HCT116 (cell line): Measurements from ENCODE around the gene FAH. TPM values are rescaled to one million over a fixed set of nuclear protein-coding genes. Genes with fewer than 3 reads are reported as not detected.

ENCODE experiments used
- ATAC-seq: fragments of 200-7000 bp; cut with Tn5 transposase; 2 replicates; pipeline ENCODE4 v1.9.1; 2020; ENCODE audit warnings: mild to moderate bottlenecking, moderate library complexity
- BruUV-seq: library from RNA; stranded (reverse); fragments of 400-500 nt; replicated peaks from 2 replicates; lab custom pipeline; 2021; lab: Mats Ljungman, UMichigan
- CTCF ChIA-PET: fragments of 300-600 bp; sonication (Branson Sonifier 250); formaldehyde crosslinking; loops from one replicate; lab custom pipeline; 2021; ENCODE audit warnings: antibody characterized with exemption; lab: Charles Lee
- POLR2A ChIA-PET: fragments of 300-600, 350-600 bp; sonication (Branson Sonifier 250); formaldehyde crosslinking; loops from one replicate; lab custom pipeline; 2021; ENCODE audit warnings: antibody characterized with exemption; lab: Charles Lee
- RAD21 ChIA-PET, 2 experiments: fragments of 300-600 bp; sonication (Branson Sonifier 250); formaldehyde crosslinking; loops; one replicate each; lab custom pipeline; 2023; ENCODE audit warnings: low total read pairs in 2 of 2; ENCODE audit not compliant: uncharacterized antibody in 2 of 2, unreplicated experiment in 2 of 2, low non-redundant PET in 1 of 2; lab: Charles Lee
- DNase-seq: peaks from one replicate; pipeline ENCODE4 v3.0.0-alpha.2; 2010; ENCODE audit warnings: low read depth, low spot score
- H2AFZ ChIP-seq: fragments of 200-600 bp; shearing (Covaris generic), sonication (generic); 2 replicates; pipeline ENCODE4 v1.6.1; 2017; ENCODE audit warnings: low read depth, mixed run types, mixed read lengths, antibody characterized with exemption, low read length; ENCODE audit not compliant: poor library complexity, severe bottlenecking
- H3K27ac ChIP-seq: 2 replicates; pipeline ENCODE4 v1.5.1; 2012; ENCODE audit warnings: low read depth, low read length
- H3K27me3 ChIP-seq: fragments of 200-600 bp; sonication (generic); 2 replicates; pipeline ENCODE4 v1.6.1; 2016; ENCODE audit warnings: mixed run types, low read length, mixed read lengths; ENCODE audit not compliant: insufficient read depth
- H3K36me3 ChIP-seq, 2 experiments: fragments of 200-500 bp in 1 of 2; fragments of 200-600 bp in 1 of 2; sonication (Bioruptor generic) in 1 of 2; sonication (generic) in 1 of 2; 2 replicates each; pipeline versions ENCODE4 v1.5.1 to v1.6.1; 2014 to 2016; ENCODE audit warnings: low read length in 2 of 2, inconsistent platforms in 1 of 2, mixed read lengths in 1 of 2, mixed run types in 1 of 2; ENCODE audit not compliant: insufficient read depth in 2 of 2, control insufficient read depth in 1 of 2
- H3K4me1 ChIP-seq, 2 experiments: fragments of 200-600 bp in 1 of 2; sonication (generic) in 1 of 2; 2 replicates each; pipeline versions ENCODE4 v1.5.1 to v1.6.1; 2012 to 2017; ENCODE audit warnings: low read length in 2 of 2, inconsistent platforms in 1 of 2, mild to moderate bottlenecking in 1 of 2, mixed read lengths in 1 of 2, mixed run types in 1 of 2, moderate library complexity in 1 of 2; ENCODE audit not compliant: insufficient read depth in 2 of 2, control insufficient read depth in 1 of 2
- H3K4me2 ChIP-seq: fragments of 200-600 bp; sonication (generic); 2 replicates; pipeline ENCODE4 v1.6.1; 2017; ENCODE audit warnings: mixed run types, low read length, mixed read lengths
- H3K4me3 ChIP-seq, 2 experiments: fragments of 200-600 bp in 1 of 2; sonication (generic) in 1 of 2; replicated peaks in 1 of 2; 2 replicates each; pipeline ENCODE4 v1.5.1; 2011 to 2016; ENCODE audit warnings: low read length in 2 of 2, control low read depth in 1 of 2, low read depth in 1 of 2, mild to moderate bottlenecking in 1 of 2, mixed read lengths in 1 of 2, mixed run types in 1 of 2
- H3K79me2 ChIP-seq: fragments of 200-600 bp; sonication (generic); 2 replicates; pipeline ENCODE4 v1.6.1; 2017; ENCODE audit warnings: mild to moderate bottlenecking, mixed run types, low read length, moderate library complexity, mixed read lengths; ENCODE audit not compliant: insufficient read depth
- H3K9ac ChIP-seq: fragments of 200-600 bp; sonication (generic); 2 replicates; pipeline ENCODE4 v1.6.1; 2016; ENCODE audit warnings: low read length, mixed read lengths
- H3K9me2 ChIP-seq: fragments of 200-600 bp; sonication (generic), shearing (Covaris generic); 2 replicates; pipeline ENCODE4 v1.6.1; 2017; ENCODE audit warnings: mixed run types, mild to moderate bottlenecking, moderate library complexity; ENCODE audit not compliant: insufficient read depth
- H3K9me3 ChIP-seq, 2 experiments: fragments of 200-500 bp in 1 of 2; fragments of 200-600 bp in 1 of 2; sonication (Bioruptor generic) in 1 of 2; sonication (generic) in 1 of 2; 2 replicates each; pipeline ENCODE4 v1.6.1; 2014 to 2017; ENCODE audit warnings: low read length in 2 of 2, mixed read lengths in 2 of 2, inconsistent platforms in 1 of 2, low read depth in 1 of 2, mild to moderate bottlenecking in 1 of 2, mixed run types in 1 of 2, moderate library complexity in 1 of 2; ENCODE audit not compliant: control insufficient read depth in 1 of 2, insufficient read depth in 1 of 2
- H4K20me1 ChIP-seq: fragments of 200-600 bp; sonication (generic), shearing (Covaris generic); 2 replicates; pipeline ENCODE4 v1.6.1; 2017; ENCODE audit warnings: mixed run types, mild to moderate bottlenecking, moderate library complexity; ENCODE audit not compliant: insufficient read depth
- CBX3 ChIP-seq: IDR thresholded peaks from 2 replicates; pipeline ENCODE4 v1.6.1; 2012; ENCODE audit warnings: low read depth
- CEBPB ChIP-seq: IDR thresholded peaks from 2 replicates; pipeline ENCODE4 v1.6.1; 2012; ENCODE audit warnings: low read depth
- EGR1 ChIP-seq: IDR thresholded peaks from 2 replicates; pipeline ENCODE4 v1.6.1; 2012; ENCODE audit warnings: low read depth
- ELF1 ChIP-seq: IDR thresholded peaks from 2 replicates; pipeline ENCODE4 v1.6.1; 2012; ENCODE audit warnings: low read depth, borderline replicate concordance
- EZH2 ChIP-seq: fragments of 200-600 bp; sonication (generic); IDR thresholded peaks from 2 replicates; pipeline ENCODE4 v1.6.1; 2017; ENCODE audit warnings: antibody characterized with exemption, mixed run types
- FOSL1 ChIP-seq: IDR thresholded peaks from 2 replicates; pipeline ENCODE4 v1.6.1; 2012; ENCODE audit warnings: low read depth
- SIN3A ChIP-seq: IDR thresholded peaks from 2 replicates; pipeline ENCODE4 v1.6.1; 2012; ENCODE audit warnings: low read depth
- SP1 ChIP-seq: IDR thresholded peaks from 2 replicates; pipeline ENCODE4 v1.6.1; 2012; ENCODE audit warnings: low read depth
- TCF7L2 ChIP-seq: IDR thresholded peaks from 2 replicates; pipeline ENCODE4 v1.7.0; 2011; ENCODE audit warnings: borderline replicate concordance, inconsistent platforms; ENCODE audit not compliant: insufficient read depth, insufficient read length; ENCODE audit errors: extremely low read depth
- intact Hi-C: fragments of 100-400 bp; cut with micrococcal nuclease; formaldehyde crosslinking; loops from 2 replicates; pipeline ENCODE4 v1.10.0; 2022
- total RNA-seq: library from RNA; stranded (reverse); gene quantifications from one replicate; pipeline ENCODE4 v1.2.1, GENCODE V29; 2021; ENCODE audit not compliant: unreplicated experiment
- TF ChIP-seq, protein P1 (sequence below): IDR thresholded peaks from 2 replicates; pipeline ENCODE4 v1.6.1; 2012; ENCODE audit warnings: low read depth
- TF ChIP-seq, protein P2 (sequence below), 3 experiments: fragments of 200-600 bp in 1 of 3; sonication (generic) in 1 of 3; IDR thresholded peaks in 2 of 3; conservative IDR thresholded peaks in 1 of 3; 2 replicates each; pipeline ENCODE4 v1.5.1; 2012 to 2017; ENCODE audit warnings: low read depth in 2 of 3, low read length in 2 of 3, antibody characterized with exemption in 1 of 3, borderline replicate concordance in 1 of 3, control low read depth in 1 of 3, mild to moderate bottlenecking in 1 of 3, mixed read lengths in 1 of 3, mixed run types in 1 of 3, moderate library complexity in 1 of 3; ENCODE audit not compliant: insufficient read depth in 1 of 3

The FAH gene
- total RNA-seq, 1 experiment from 2014 or later, result 20.0 TPM

DNA sequence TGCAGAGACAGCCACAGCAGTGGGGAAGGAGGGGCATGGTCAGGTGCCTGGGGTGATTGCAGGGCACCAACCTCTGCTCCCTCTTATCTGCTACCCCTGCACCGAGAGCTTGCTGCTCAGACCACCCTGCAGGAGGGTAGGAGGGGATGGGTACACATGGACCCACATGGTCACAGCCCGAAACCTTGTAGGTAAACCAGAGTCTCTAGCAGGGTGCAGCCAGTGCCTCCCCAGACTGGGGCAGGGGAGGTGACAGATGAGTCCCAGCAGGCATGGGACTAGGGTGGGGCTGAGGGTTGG lies 49.2 kb downstream of the FAH start:
- no peak for ATAC-seq

More for the DNA sequence above, 49.2 kb downstream of the FAH start:
- Histone ChIP-seq H4K20me1 (no peaks in the 10 kb centered on the region), H3K27ac (no peak overlapping the region), H2AFZ (no peak overlapping the region), H3K4me1 (peaks cover 0 to 12% of the 10 kb centered on the region in 2 experiments; a peak in 1 of 4 replicates), H3K79me2 (no peaks in the 10 kb centered on the region), H3K9me3 (no peaks in the 10 kb centered on the region), H3K27me3 (peaks cover 14% of the 10 kb centered on the region), H3K9me2 (no peaks in the 10 kb centered on the region), H3K4me2 (no peak overlapping the region), H3K9ac (no peak overlapping the region), H3K4me3 (no peak overlapping the region), H3K36me3 (no peaks in the 10 kb centered on the region)
- BruUV-seq, result no TSS peak
- CTCF ChIA-PET, result no interaction called here
- no peak for TF ChIP-seq TCF7L2
- TF ChIP-seq SP1, result no peak
- TF ChIP-seq CEBPB, result no peak
- no peak for TF ChIP-seq EGR1
- no peak for TF ChIP-seq SIN3A
- TF ChIP-seq FOSL1, result no peak
- no peak for TF ChIP-seq ELF1
- TF ChIP-seq, protein P1, sequence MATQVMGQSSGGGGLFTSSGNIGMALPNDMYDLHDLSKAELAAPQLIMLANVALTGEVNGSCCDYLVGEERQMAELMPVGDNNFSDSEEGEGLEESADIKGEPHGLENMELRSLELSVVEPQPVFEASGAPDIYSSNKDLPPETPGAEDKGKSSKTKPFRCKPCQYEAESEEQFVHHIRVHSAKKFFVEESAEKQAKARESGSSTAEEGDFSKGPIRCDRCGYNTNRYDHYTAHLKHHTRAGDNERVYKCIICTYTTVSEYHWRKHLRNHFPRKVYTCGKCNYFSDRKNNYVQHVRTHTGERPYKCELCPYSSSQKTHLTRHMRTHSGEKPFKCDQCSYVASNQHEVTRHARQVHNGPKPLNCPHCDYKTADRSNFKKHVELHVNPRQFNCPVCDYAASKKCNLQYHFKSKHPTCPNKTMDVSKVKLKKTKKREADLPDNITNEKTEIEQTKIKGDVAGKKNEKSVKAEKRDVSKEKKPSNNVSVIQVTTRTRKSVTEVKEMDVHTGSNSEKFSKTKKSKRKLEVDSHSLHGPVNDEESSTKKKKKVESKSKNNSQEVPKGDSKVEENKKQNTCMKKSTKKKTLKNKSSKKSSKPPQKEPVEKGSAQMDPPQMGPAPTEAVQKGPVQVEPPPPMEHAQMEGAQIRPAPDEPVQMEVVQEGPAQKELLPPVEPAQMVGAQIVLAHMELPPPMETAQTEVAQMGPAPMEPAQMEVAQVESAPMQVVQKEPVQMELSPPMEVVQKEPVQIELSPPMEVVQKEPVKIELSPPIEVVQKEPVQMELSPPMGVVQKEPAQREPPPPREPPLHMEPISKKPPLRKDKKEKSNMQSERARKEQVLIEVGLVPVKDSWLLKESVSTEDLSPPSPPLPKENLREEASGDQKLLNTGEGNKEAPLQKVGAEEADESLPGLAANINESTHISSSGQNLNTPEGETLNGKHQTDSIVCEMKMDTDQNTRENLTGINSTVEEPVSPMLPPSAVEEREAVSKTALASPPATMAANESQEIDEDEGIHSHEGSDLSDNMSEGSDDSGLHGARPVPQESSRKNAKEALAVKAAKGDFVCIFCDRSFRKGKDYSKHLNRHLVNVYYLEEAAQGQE, result no peak
- TF ChIP-seq CBX3, result no peak
- no peak for TF ChIP-seq EZH2
- TF ChIP-seq, protein P2, sequence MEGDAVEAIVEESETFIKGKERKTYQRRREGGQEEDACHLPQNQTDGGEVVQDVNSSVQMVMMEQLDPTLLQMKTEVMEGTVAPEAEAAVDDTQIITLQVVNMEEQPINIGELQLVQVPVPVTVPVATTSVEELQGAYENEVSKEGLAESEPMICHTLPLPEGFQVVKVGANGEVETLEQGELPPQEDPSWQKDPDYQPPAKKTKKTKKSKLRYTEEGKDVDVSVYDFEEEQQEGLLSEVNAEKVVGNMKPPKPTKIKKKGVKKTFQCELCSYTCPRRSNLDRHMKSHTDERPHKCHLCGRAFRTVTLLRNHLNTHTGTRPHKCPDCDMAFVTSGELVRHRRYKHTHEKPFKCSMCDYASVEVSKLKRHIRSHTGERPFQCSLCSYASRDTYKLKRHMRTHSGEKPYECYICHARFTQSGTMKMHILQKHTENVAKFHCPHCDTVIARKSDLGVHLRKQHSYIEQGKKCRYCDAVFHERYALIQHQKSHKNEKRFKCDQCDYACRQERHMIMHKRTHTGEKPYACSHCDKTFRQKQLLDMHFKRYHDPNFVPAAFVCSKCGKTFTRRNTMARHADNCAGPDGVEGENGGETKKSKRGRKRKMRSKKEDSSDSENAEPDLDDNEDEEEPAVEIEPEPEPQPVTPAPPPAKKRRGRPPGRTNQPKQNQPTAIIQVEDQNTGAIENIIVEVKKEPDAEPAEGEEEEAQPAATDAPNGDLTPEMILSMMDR (IDR thresholded peaks at IDR 0.05 in 2 of 3, conservative IDR thresholded peaks at IDR 0.05 in 1 of 3; ENCODE audit: borderline replicate concordance in 1 of 3, insufficient read depth in 1 of 3, low read depth in 2 of 3, low read length in 2 of 3), result no peak
- DNase-seq, result no peak
- intact Hi-C loops, result no loop called here
- POLR2A ChIA-PET, result no interaction called here
- RAD21 ChIA-PET, result no interaction called here
